NCI-H774 (cell line): ENCODE results near the gene TACR2.

Experiments used
- DNase-seq: peaks from one replicate; lab custom pipeline; 2025; lab: John Stamatoyannopoulos, UW

The TACR2 gene

DNA sequence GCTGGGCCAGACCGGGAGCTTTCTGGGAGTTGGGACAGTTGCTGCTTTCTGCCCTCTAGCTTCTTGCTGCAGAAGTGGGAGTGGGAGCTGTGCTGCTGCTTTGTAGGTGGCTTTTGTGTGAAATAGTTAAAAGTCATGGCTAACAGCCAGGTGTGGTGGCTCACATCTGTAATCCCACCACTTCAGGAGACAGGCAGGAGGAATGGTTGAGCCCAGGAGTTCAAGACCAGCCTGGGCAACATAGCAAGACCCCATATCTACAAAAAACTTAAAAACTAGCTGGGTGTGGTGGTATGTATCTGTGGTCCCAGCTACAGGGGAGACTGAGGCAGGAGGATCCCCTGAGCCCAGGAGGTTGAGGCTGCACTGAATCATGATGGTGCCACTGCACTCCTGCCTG lies 13.7 kb downstream of the TACR2 start:
- no peak for DNase-seq

DNA sequence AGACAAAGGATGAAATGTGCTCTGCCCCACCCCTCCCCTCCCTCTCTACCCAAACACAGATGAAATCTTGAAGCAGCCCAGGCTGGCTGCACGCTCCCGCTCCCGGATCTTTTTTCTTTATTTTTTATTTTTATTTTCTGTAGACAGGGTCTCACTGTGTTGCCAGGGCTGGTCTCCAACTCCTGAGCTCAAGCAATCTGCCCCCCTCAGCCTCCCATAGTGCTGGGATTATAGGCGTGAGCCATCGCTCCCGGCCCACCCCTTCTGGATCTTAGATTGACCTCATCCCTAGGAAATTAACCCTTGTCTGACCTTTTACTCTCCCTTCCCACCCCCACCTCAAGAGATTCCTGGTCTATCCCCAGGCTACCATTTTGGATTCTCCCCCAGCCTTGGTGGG lies 14.3 kb downstream of the TACR2 start:
- DNase-seq, result no peak

DNA sequence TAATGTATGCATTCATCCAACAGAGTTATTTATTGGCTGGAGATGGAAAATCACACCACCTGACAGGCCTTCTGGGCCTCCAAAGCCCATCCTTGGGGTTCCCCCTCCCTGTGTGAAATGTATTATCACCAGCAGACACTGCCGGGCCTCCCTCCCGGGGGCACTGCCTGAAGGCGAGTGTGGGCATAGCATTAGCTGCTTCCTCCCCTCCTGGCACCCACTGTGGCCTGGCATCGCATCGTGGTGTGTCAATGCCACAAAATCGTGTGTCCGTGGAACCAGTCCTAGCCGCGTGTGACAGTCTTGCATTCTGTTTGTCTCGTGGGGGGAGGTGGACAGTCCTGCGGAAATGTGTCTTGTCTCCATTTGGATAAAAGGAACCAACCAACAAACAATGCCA lies 15.3 kb downstream of the TACR2 start:
- no peak for DNase-seq

DNA sequence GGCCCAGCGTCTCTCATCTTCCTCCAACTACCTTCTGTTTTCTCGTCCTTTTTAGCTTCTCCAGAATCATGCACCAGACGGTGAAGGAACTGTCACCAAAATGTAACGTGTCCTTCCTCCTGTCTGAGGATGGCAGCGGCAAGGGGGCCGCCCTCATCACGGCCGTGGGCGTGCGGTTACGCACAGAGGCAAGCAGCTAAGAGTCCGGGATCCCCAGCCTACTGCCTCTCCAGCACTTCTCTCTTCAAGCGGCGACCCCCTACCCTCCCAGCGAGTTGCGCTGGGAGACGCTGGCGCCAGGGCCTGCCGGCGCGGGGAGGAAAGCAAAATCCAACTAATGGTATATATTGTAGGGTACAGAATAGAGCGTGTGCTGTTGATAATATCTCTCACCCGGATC lies 15.8 kb downstream of the TACR2 start:
- DNase-seq, result no peak

DNA sequence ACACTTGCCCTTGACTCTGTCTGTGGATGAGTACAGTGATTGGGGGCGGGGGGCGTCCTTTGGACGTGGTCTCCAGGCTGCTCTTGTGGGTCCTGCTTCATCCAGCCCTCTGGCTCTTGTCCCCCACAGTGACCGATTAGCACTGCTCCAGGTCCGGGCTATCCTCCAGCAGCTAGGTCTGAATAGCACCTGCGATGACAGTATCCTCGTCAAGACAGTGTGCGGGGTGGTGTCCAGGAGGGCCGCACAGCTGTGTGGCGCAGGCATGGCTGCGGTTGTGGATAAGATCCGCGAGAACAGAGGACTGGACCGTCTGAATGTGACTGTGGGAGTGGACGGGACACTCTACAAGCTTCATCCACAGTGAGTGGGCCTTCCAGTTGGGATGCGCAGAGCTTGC lies 18.3 kb downstream of the TACR2 start:
- DNase-seq, result no peak

DNA sequence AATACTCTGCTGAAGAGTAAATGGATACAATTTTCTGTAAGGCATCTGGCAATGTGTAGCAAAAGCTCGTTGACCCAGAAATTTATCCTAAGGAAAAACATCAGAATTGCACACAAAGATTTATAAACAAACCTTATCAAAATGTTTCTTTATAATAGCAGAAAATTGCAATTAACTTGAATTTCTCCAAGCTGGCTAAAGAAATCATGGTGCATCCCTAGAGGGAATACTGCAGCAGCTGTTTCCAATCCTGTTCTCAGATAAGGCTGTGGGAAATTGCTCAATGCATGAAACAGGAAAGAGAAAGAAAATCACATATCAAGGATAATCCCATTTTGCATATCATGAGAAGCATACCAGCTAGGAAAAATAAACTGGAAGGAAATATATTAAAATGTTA lies 18.7 kb downstream of the TACR2 start:
- DNase-seq, result no peak

DNA sequence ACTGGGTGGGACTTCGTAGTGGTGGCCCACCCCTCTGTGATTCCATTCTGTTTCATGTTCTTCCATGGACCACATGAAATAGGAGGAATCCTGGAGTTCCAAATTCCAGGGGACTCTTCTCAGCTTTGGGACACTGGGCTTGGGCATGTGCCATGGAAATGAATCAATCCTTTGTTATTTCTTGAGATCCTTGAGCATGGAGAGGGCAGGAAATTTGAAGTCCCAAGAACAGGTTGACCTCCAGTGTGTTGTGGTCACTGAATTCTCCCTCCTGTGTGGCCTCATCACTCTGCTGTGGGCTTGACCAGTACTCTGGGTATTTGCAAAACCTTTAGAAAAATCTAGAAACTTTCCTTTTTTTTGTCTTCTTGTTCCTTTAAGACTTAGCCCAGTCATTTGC lies 22.7 kb downstream of the TACR2 start:
- DNase-seq, result no peak

DNA sequence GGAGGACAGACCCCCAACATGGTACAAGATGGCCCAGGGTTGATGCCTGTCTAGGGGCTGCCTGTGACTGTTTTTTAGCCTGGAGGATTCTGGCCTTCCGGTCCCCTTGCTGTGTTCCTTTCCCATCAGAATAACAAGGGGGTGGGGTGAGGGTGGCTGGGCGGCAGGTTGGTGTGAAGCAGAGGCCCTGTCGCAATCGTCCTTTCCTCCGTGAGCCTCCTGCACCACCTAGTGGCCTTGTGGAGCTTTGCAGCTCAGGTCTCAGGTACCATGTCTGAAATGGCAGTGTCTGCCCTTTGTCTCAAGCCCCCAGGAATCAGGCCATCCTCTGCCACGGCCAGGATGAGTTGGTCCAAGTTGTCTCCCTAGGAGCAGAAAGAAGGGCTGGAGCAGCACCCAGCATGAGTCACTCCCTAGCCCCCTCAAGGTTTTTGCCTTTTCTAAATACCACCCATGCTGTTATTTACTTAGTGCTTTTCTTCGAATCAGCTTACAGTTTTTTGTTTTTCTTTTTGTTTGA lies 24.2 kb downstream of the TACR2 start:
- DNase-seq, result peak; percentile 73

DNA sequence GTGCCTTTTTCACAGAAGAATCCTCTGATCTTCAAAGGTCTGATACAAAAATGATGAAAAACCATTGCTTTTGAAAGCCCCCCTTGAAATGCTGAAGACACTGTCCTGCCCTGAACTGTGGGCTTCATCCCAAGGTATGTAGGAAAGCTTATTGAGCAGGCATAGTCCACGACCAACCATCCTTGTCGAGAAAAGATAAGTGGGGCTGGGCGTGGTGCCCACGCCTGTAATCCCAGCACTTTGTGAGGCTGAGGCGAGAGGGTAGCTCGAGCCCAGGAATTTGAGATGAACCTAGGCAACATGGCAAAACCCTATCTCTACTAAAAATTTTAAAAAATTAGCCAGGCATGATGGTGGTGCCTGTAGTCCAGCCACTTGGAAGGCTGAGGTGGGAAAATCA lies 25.6 kb downstream of the TACR2 start:
- DNase-seq, result no peak

DNA sequence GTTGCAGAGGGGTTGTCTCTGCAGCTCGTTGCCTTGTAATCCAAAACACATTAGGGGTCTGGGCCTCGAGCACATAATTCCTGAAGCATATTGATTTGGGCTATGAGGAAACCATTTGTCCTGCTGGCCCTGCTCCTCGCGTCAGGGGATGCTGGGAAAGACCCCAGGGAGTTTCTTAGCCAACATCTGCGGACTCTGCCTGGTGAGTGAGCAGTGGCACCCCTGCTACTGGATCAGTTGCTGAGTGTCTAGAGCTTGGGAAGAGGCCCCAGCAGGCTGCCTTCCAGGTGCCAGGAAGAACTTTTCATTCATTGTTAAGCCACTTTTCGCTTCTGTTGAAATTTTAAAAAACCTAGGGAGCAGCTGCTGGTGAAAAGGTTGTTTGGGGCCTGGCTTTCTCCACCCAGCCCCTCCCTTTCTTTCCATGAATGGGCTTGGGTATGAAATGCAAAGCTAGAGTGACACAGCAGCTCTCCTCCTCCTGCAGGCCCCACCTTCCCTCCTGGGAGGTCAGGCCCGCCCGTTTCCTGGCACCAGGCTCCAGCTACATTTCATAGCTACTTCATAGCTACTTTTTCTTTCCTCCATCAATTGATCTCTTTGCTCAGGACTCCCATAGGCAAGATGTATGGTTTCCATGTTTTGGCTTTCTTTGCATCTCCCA lies 26.8 kb downstream of the TACR2 start:
- no peak for DNase-seq

DNA sequence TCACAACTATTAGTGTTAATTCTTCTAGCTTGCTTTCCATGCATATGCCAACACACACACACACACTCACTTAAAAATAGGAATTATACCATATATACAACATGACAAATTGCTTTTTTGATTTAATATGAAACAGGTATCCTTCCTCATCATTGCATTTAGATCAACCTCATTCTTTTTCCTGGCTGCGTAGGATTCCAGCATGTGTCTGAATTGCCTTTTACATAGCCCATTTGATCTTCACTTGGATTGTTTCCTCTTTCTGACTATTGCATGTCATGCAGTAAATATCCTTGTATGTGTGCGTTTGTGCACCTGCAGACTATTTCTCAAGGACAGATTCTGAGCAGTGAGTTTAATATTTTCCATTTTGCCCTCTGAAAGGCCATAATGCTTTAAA lies 28.2 kb downstream of the TACR2 start:
- DNase-seq, result no peak

DNA sequence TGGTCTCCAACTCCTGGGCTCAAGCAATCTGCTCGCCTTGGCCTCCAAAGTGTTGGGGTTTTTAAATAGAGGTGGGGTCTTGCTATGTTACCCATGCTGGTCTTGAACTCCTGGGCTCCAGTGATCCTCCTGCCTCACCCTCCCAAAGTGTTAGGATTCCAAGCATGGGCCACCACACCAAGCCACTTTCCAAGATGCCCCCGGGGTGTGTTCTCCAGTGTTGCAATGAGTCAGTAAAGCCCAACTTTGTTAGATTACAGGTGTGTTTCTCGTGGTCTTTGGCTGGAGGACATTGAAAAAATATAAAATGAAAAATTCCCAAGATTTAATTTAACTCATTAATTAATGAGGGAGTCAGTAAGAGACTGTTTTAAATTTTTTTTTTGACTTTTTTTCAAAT lies 29.2 kb downstream of the TACR2 start:
- no peak for DNase-seq

DNA sequence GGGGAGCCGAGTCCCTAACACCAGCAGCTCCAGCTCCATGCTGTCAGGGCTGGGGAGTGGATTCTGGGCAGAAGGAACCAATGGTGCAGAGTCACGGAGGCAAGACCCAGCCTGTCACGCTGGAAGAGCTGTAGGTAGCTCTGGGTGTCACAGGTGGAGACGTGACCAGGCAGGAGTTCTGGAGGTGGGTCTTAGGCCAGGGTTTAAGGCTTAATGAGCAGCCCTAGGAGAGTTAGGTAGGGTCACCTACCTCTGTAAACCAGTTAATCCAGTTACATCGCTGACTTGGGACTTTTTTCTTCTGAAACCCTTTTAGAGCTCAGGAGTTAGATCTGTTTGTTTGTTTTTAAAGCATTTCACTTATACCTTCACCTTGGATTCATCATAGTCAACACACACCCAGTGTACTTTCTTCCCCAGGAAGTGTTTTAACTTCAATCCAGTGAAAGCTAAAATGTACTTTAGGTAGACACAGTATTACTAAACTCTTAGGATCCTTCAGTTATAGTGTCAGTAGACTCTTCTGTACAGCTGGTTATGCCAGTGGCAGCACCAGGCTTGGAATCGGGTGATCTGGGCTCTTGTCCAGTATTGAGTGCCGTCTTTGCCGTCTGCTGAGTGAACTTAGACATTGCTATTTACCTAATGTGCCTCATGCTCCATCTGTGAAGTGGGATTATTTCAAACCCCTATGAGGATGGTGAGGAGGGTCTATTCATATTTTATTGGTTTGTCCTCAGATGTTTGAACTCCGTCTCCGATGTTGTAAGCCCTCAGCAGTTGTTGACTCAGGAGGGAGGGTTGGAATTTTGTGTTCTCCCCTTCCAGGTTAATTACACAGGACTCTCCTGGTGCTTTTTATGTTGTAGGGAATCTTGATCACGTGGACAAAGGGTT lies 31.0 kb downstream of the TACR2 start:
- no peak for DNase-seq

DNA sequence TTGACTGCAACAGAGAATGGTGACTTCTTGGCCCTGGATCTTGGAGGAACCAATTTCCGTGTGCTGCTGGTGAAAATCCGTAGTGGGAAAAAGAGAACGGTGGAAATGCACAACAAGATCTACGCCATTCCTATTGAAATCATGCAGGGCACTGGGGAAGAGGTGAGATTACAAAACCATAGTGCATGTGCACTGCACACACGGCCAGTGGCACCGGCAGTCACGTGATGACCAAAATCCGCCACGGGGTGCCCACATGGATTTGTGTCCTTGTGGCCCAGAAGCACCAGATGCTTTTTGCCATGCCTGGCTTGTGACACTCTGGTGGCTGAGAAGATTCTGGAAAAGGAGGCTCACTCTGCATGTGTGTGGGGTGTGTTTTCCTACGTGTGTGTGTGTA lies 32.4 kb downstream of the TACR2 start:
- DNase-seq, result no peak

DNA sequence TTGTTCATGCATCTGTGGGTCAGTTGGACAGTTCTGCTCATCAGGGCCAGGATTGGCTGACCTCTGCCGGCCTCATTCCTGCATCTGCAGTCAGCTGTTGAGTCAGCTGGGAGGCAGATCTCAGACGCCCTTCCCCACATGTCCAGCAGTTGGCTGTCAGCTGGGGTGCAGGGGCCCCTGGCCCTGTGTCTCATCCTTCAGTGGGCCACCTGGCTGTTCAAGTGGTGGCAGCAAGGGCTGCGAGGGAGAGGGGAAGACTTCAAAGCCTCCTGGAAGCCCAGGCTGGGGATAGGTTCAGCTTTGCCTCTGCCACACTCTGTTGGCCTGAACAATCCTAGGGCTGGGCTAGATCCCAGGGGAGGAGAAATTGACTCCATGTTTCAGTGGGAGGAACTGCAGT lies 33.2 kb downstream of the TACR2 start:
- DNase-seq, result no peak

DNA sequence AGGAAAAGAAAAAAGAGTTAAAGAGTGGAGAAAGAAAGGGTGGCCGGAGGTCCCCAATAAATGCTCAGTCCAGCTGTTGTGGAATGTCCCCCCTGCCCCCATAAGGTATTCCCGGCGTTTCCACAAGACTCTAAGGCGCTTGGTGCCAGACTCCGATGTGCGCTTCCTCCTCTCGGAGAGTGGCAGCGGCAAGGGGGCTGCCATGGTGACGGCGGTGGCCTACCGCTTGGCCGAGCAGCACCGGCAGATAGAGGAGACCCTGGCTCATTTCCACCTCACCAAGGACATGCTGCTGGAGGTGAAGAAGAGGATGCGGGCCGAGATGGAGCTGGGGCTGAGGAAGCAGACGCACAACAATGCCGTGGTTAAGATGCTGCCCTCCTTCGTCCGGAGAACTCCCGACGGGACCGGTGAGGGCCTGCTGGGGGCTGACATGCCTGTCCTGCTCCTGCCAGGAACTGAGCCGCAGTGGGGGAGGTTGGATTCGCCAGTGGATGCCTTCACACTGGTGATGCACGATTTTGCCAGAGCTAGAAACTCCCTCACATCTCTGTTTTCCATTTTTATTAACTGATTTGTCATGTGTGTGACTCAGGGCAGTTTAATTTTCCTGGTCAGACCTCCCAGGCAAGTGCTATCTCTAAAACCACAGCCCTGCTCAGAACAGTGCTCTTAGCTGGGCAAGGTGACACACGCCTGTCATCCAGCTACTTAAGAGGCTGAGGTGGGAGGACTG lies 34.2 kb downstream of the TACR2 start:
- no peak for DNase-seq

DNA sequence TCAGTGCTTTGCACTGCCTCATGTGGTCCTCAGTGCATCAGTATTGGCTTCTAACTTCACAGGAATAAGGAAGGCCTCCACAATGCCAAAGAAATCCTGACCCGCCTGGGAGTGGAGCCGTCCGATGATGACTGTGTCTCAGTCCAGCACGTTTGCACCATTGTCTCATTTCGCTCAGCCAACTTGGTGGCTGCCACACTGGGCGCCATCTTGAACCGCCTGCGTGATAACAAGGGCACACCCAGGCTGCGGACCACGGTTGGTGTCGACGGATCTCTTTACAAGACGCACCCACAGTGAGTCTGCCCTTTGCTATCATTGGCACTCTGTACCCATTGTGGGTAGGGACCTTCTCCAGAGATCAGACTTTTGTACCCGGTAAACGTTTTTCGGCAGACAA lies 36.9 kb downstream of the TACR2 start:
- no peak for DNase-seq

DNA sequence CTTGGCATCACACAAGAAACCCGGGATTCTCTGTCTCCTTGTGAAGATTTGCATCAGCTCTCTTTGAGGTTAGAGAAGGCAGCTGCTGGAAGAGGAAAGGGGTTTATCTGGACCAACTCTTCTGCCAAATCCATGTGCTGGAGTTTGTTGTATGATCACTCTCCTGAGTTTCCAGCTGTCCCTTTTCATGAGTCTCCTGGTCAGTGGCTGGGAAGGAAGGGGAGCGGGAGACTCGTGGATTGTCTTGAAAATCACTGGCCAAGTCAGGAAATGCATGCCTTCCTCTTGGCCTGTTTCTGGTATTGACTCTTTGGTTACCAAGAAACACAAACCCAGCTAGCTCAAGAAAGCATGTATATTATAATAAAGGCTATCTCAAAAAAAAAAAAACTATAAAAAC lies 38.8 kb downstream of the TACR2 start:
- DNase-seq, result no peak

DNA sequence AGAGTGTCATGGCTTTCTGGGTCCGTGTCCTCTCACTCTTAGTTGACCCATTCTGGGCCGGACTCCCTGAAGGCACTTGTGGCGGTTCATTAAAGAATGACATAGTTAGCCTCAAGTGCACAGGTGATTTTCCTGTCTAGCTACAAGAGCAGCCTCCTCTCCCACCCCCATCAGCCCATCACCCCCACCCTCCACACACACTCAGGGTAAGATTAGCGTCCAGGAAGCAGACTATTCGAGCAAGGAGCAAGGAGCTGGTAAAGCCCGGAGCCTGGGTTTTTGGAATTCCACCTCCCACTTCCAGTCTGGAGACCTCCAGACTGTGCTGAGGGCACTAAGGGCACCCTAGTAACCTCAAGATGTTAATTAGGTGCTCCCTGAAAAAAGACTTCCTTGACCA lies 39.5 kb downstream of the TACR2 start:
- no peak for DNase-seq

DNA sequence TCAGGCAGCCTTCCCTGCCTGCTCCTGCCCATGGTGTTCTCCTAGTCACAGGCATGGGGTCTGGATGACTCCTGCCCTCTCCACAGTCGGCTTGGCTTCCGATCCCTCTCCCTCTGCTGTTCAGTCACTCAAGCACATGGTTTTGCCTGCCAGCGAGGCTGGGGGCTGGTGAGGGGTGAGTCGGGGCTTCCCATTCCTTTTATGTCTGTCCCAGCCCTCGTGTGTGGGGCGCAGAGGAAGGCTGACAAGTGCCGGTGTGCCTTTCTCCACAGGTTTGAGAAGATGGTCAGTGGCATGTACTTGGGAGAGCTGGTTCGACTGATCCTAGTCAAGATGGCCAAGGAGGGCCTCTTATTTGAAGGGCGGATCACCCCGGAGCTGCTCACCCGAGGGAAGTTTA lies 40.1 kb downstream of the TACR2 start:
- no peak for DNase-seq

DNA sequence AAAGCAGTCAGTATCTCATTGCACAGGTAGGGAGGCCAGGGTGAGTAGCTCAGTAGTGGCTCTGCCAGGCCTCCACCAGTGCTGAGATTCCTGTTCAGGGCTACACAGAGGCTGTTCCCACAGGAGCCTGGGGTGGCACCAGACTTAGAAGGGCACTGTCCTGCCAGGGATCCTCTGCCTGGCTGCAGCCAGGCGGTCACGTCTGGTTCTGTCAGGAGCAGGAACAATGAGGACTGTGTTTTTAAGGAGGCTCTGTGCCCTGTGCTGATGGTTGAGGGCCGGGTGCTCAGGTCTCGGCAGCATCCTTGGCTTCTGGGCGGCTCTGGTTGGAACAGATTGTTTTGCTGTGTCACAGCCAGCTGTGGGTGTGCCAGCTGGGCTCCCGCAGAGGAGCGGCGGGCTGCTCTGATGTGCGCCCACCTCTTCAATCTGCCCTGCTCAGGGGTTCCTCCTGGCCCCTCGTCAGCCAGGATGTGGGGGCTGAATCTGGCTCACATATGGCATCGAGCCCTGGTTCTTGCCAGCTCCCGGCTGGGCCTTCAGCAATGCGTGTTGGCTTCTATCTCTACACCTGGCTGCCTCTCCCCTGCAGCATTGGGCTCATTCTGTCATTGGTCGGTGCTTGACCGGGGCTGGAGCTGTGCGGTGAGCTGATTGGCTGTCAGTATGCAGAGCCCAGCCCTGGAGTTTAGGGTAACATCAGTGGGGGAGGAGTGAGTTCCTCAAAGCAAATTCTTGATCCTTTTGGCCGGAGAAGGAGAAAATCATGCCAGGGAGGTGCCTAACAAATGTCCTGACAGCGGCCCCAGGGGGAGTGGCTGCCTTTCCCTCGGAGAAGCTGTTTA lies 41.2 kb downstream of the TACR2 start:
- no peak for DNase-seq

DNA sequence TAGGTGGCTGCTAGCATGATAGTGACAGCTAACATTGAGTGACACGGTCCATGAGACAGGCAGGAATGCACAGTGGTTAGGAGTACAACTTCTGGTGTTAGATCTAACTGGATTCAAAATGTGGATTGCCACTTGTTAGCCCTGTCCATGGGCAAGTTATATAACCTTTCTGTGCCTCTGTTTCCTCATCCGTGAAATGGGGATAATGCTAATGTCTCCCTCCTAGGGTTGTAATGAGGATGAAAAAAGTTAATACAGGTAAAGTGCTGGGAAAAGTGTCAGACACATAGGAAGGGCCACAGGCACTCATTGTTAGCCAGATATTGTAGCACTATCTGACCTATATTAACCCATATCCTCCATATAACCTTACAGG lies 41.8 kb downstream of the TACR2 start:
- DNase-seq, result no peak
